LNCaP clone FGC (cell line): ENCODE results near the gene KRTAP4-11.
"Not testable (repeated sequence)": the region's sequence is repeated elsewhere in the genome, so short reads cannot be mapped to it uniquely, and the experiment has no call there.

Experiments
- DNase-seq: peaks from one replicate; pipeline ENCODE4 v3.0.0-alpha.2; 2011; ENCODE audit warnings: low read depth
- H3K4me3 ChIP-seq: 2 replicates; pipeline ENCODE4 v1.5.1; 2011; ENCODE audit warnings: mild to moderate bottlenecking, low read depth, low read length, control low read depth
- CTCF ChIP-seq: IDR thresholded peaks from 2 replicates; pipeline ENCODE4 v1.5.1; 2012; ENCODE audit warnings: mild to moderate bottlenecking; ENCODE audit not compliant: control insufficient read depth, insufficient read depth; ENCODE audit errors: extremely low read depth

The KRTAP4-11 gene

GRCh38 chr17:41117846-41118386, at the start of gene KRTAP4-11:
Gene KRTAP4-11, minus strand, starts transcription at chr17:41118373. Its CDS starts 58 bp downstream, at chr17:41118315.
- not testable (repeated sequence) for H3K4me3 ChIP-seq

DNA sequence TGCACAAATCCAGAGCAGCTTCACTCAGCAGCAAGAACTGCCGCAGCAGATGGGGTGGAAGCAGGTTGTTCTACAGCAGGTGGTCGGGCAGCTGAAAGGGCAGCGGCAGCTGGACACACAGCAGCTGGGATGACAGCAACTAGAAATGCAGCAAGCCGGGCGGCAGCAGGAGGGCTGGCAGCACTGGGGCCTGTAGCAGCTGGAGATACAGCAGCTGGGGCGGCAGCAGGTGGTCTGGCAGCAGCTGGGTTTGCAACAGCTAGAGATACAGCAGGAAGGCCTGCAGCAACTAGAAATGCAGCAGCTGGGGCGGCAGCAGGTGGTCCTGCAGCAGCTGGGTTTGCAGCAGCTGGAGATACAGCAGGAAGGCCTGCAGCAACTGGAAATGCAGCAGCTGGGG, 49.4 kb upstream of the KRTAP4-11 start:
- TF ChIP-seq CTCF, result no peak
- H3K4me3 ChIP-seq, result no peak overlapping the region
- no peak for DNase-seq

More at GRCh38 chr17:41117846-41118386, at the start of gene KRTAP4-11:
- not testable (repeated sequence) for DNase-seq

- no peak for TF ChIP-seq CTCF
- DNase-seq, result no peak
- no peak overlapping the region for H3K4me3 ChIP-seq
Observed at GRCh38 chr17:41163828-41164227, 45.7 kb upstream of the KRTAP4-11 start.

GRCh38 chr17:41160648-41161047, 42.5 kb upstream of the KRTAP4-11 start, which contains the start of gene KRTAP4-4:
Gene KRTAP4-4, minus strand, starts transcription at chr17:41160748. Its CDS starts 57 bp downstream, at chr17:41160691.
- TF ChIP-seq CTCF, result no peak
- DNase-seq, result no peak
- H3K4me3 ChIP-seq, result no peak within 1 kb of the TSS

- H3K4me3 ChIP-seq, DNase-seq: not testable (repeated sequence)
Observed at GRCh38 chr17:41160190-41160589, 42.0 kb upstream of the KRTAP4-11 start.

- no peak for TF ChIP-seq CTCF
- H3K4me3 ChIP-seq, result no peak overlapping the region
- DNase-seq, result no peak
Observed at GRCh38 chr17:41153856-41154255, 35.7 kb upstream of the KRTAP4-11 start.

GRCh38 chr17:41151525-41151924, 33.4 kb upstream of the KRTAP4-11 start:
- H3K4me3 ChIP-seq, result no peak overlapping the region
- DNase-seq, result no peak
- no peak for TF ChIP-seq CTCF

DNA sequence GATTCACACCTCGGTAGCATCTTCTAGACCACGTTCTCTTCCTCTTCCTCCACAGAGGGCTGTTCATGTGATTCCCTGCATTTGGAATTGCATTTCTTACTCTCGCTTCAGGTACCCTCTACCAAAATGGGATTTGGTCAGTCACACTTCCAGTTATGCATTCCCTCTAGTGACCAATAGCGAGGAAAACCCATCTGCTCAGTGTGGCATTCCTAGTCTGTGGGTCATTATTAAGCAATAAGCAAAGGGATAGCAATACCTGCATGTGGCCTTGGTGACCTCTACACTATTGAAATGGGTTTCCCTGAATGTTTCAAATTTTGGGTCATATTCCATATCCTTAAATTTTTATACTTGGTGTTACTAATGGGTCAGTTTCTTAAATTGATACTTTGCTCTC, 31.9 kb upstream of the KRTAP4-11 start:
- no peak for TF ChIP-seq CTCF
- DNase-seq, result no peak
- no peak overlapping the region for H3K4me3 ChIP-seq
